Fibroblast of pulmonary artery (primary cell): ENCODE measurements around the gene SCN7A.
A peak's percentile ranks its signal among the peaks of the same experiment; 100 is the strongest.

Source experiments
- DNase-seq: peaks from one replicate; pipeline ENCODE4 v3.0.0-alpha.2; 2010; ENCODE audit warnings: low read depth
- H3K4me3 ChIP-seq: replicated peaks from 2 replicates; pipeline ENCODE4 v1.5.1; 2011; ENCODE audit warnings: low read depth, mild to moderate bottlenecking, control low read depth, low read length, moderate library complexity
- CTCF ChIP-seq: IDR thresholded peaks from 2 replicates; pipeline ENCODE4 v1.5.1; 2011; ENCODE audit warnings: mild to moderate bottlenecking, control low read depth, low read length, inconsistent platforms; ENCODE audit errors: missing control alignments

SCN7A gene

GRCh38 chr2:166382448-166382847 lies 111.6 kb downstream of the SCN7A start:
- H3K4me3 ChIP-seq, result no peak overlapping the region
- DNase-seq, result no peak
- TF ChIP-seq CTCF, result no peak

- no peak for TF ChIP-seq CTCF
- no peak for DNase-seq
- no peak overlapping the region for H3K4me3 ChIP-seq
These were observed 113.4 kb downstream of the SCN7A start for GRCh38 chr2:166380615-166381014.

GRCh38 chr2:166376873-166377272 lies 117.2 kb downstream of the SCN7A start:
- TF ChIP-seq CTCF, result no peak
- no peak for DNase-seq
- H3K4me3 ChIP-seq, result no peak overlapping the region

GRCh38 chr2:166376488-166376828 lies 117.6 kb downstream of the SCN7A start:
- DNase-seq, result no peak
- peak overlapping the region; percentile 78 for H3K4me3 ChIP-seq
- no peak for TF ChIP-seq CTCF

GRCh38 chr2:166375736-166376487 lies 118.1 kb downstream of the SCN7A start, which contains the start of gene SCN9A:
TSS of gene SCN9A (minus strand) at chr2:166375944. CDS start at chr2:166311756, 64,188 bp downstream.
- peak; percentile 75 for DNase-seq
- no peak for TF ChIP-seq CTCF
- peak within 1 kb of the TSS; percentile 78 for H3K4me3 ChIP-seq

- TF ChIP-seq CTCF, result no peak
- peak; percentile 18 for DNase-seq
- H3K4me3 ChIP-seq, result peak overlapping the region; percentile 78
These were observed 118.8 kb downstream of the SCN7A start for GRCh38 chr2:166375195-166375735.

- no peak overlapping the region for H3K4me3 ChIP-seq
- DNase-seq, result peak; percentile 61
- no peak for TF ChIP-seq CTCF
These were observed 120.1 kb downstream of the SCN7A start for GRCh38 chr2:166373951-166374350.
